ENCODE results near the gene HIF1A. TPM values are rescaled to one million over a fixed set of nuclear protein-coding genes. Genes with fewer than 3 reads are reported as not detected.

Gene HIF1A
- total and polyA plus RNA-seq, 2 experiments from 2014 or later, result 113 to 242 TPM

GRCh38 chr14:61661471-61662400 is 33.6 kb upstream of the HIF1A start:
- Histone ChIP-seq H3K27me3 (ENCODE audit: insufficient read depth) (no peaks in the 10 kb centered on the region), H2AFZ (peak overlapping the region; percentile 72; the same call in 1 of the 2 replicates), H3K79me2 (replicated peaks; ENCODE audit: insufficient read depth) (no peaks in the 10 kb centered on the region), H3K9me2 (ENCODE audit: insufficient read depth) (peaks cover 6% of the 10 kb centered on the region; the same call in 1 of the 2 replicates), H3K4me3 (no peak overlapping the region), H4K20me1 (replicated peaks; ENCODE audit: insufficient read depth) (no peaks in the 10 kb centered on the region), H3K4me2 (no peak overlapping the region), H3K4me1 (ENCODE audit: insufficient read depth) (no peaks in the 10 kb centered on the region), H3F3A (replicated peaks; ENCODE audit: low read depth) (no peaks in the 10 kb centered on the region), H3K36me3 (ENCODE audit: insufficient read depth) (no peaks in the 10 kb centered on the region), H3K27ac (ENCODE audit: low read depth) (no peak overlapping the region)
- DNase-seq (ENCODE audit: low spot score) (no peak), ATAC-seq (no peak)
- H3K4me3 Mint-ChIP-seq, result no peak overlapping the region
- TF ChIP-seq REST (IDR thresholded peaks at IDR 0.05; ENCODE audit: unreplicated experiment) (no peak), ZNF114 (CRISPR knock-in tag; IDR thresholded peaks at IDR 0.05) (no peak), ETS1 (IDR thresholded peaks at IDR 0.05) (no peak), NANOG (IDR thresholded peaks at IDR 0.05; ENCODE audit: borderline replicate concordance) (no peak), EZH2phosphoT487 (IDR thresholded peaks at IDR 0.05; ENCODE audit: unreplicated experiment) (no peak), CTCF (conservative IDR thresholded peaks at IDR 0.05; ENCODE audit: low read depth in 2 of 2) (no peak), POLR2AphosphoS5 (IDR thresholded peaks at IDR 0.05; ENCODE audit: low read depth) (no peak), CREB1 (CRISPR knock-in tag; IDR thresholded peaks at IDR 0.05; ENCODE audit: low read depth) (no peak), JUNB (IDR thresholded peaks at IDR 0.05; ENCODE audit: unreplicated experiment) (no peak), STAT1 (IDR thresholded peaks at IDR 0.05; ENCODE audit: unreplicated experiment) (no peak), EZH2 (IDR thresholded peaks at IDR 0.05; ENCODE audit: low read depth, unreplicated experiment) (no peak), ZNF331 (CRISPR knock-in tag; IDR thresholded peaks at IDR 0.05; ENCODE audit: low read depth) (no peak), ZNF462 (CRISPR knock-in tag; IDR thresholded peaks at IDR 0.05) (no peak)
- no peak overlapping the region for H3K27ac Mint-ChIP-seq
- peaks cover 4% of the 10 kb centered on the region for H3K27me3 Mint-ChIP-seq (ENCODE audit: insufficient read depth, low read depth, poor library complexity)
- H3K9me3 Mint-ChIP-seq, result no peaks in the 10 kb centered on the region; the same call in 2 of the 3 replicates
- H3K4me1 Mint-ChIP-seq, result peaks cover 9% of the 10 kb centered on the region; the same call in 2 of the 3 replicates
- no peaks in the 10 kb centered on the region for H3K36me3 Mint-ChIP-seq (ENCODE audit: low read depth)
